ENCODE data around the gene ASXL1.

The ASXL1 gene

GRCh38 chr20:32453467-32454163 lies 95.5 kb downstream of the ASXL1 start:
- DNase-seq (ENCODE audit: low read depth in 3 of 3): no peak

GRCh38 chr20:32454164-32455145 lies 96.3 kb downstream of the ASXL1 start:
- no peak for DNase-seq (ENCODE audit: low read depth in 3 of 3)

GRCh38 chr20:32455171-32455900 lies 97.2 kb downstream of the ASXL1 start:
- DNase-seq (ENCODE audit: low read depth in 3 of 3): no peak

- DNase-seq (ENCODE audit: low read depth in 3 of 3): no peak
These were observed 98.0 kb downstream of the ASXL1 start for GRCh38 chr20:32455901-32456701.

- DNase-seq (ENCODE audit: low read depth in 3 of 3): no peak
These were observed 98.8 kb downstream of the ASXL1 start for GRCh38 chr20:32456869-32457478.

GRCh38 chr20:32457479-32457986 lies 99.4 kb downstream of the ASXL1 start:
- DNase-seq (ENCODE audit: low read depth in 3 of 3): no peak

- DNase-seq (ENCODE audit: low read depth in 3 of 3): no peak
These were observed 100.1 kb downstream of the ASXL1 start for GRCh38 chr20:32458061-32458836.

GRCh38 chr20:32458837-32459220 lies 100.7 kb downstream of the ASXL1 start:
- DNase-seq (ENCODE audit: low read depth in 3 of 3): no peak

GRCh38 chr20:32460231-32460630 lies 102.1 kb downstream of the ASXL1 start:
- no peak for DNase-seq (ENCODE audit: low read depth in 3 of 3)

GRCh38 chr20:32460683-32461320 lies 102.7 kb downstream of the ASXL1 start:
- no peak for DNase-seq (ENCODE audit: low read depth in 3 of 3)

GRCh38 chr20:32461836-32462600 lies 103.9 kb downstream of the ASXL1 start:
- DNase-seq (ENCODE audit: low read depth in 3 of 3): no peak

- no peak for DNase-seq (ENCODE audit: low read depth in 3 of 3)
These were observed 104.9 kb downstream of the ASXL1 start for GRCh38 chr20:32462900-32463641.

- no peak for DNase-seq (ENCODE audit: low read depth in 3 of 3)
These were observed 105.7 kb downstream of the ASXL1 start for GRCh38 chr20:32463642-32464400.

GRCh38 chr20:32464401-32465091 lies 106.4 kb downstream of the ASXL1 start:
- no peak for DNase-seq (ENCODE audit: low read depth in 3 of 3)

GRCh38 chr20:32465092-32465900 lies 107.2 kb downstream of the ASXL1 start:
- no peak for DNase-seq (ENCODE audit: low read depth in 3 of 3)

Data from stimulated activated CD4-positive, alpha-beta T cell treated with anti-CD3 and anti-CD28 coated beads, TNF-alpha, amount 100 ng/mL, for 48 hours (primary cell).